Measurements from ENCODE around the gene CFAP46. TPM values are rescaled to one million over a fixed set of nuclear protein-coding genes. Genes with fewer than 3 reads are reported as not detected.

CFAP46 gene
- total RNA-seq, 1 donor from 2014 or later, result 1.3 TPM

DNA sequence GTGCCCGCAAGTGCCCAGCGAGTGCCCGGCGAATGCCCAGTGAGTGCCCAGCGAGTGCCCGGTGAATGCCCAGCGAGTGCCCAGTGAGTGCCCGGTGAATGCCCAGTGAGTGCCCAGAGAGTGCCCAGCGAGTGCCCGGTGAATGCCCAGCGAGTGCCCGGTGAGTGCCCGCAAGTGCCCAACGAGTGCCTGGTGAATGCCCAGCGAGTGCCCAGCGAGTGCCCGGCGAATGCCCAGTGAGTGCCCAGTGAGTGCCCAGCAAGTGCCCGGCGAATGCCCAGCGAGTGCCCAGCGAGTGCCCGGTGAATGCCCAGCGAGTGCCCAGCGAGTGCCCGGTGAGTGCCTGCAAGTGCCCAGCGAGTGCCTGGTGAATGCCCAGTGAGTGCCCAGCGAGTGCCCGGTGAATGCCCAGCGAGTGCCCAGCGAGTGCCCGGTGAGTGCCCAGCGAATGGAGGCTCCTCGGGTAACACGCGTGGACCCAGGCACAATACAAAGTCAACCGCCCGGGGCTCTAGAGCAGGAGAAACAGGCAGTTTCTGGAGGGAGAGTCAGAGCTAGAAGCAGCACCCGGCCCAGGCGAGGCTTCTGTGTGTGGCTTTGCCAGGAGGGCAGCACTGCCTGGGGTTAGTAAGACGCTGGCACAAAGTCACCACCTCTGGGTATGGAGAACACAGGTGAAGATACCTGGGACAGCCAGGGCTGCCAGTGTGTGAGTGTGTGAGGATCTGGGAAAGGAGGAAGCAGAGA lies 38.2 kb upstream of the CFAP46 start:
- no peak for DNase-seq (ENCODE audit: low read depth)

DNA sequence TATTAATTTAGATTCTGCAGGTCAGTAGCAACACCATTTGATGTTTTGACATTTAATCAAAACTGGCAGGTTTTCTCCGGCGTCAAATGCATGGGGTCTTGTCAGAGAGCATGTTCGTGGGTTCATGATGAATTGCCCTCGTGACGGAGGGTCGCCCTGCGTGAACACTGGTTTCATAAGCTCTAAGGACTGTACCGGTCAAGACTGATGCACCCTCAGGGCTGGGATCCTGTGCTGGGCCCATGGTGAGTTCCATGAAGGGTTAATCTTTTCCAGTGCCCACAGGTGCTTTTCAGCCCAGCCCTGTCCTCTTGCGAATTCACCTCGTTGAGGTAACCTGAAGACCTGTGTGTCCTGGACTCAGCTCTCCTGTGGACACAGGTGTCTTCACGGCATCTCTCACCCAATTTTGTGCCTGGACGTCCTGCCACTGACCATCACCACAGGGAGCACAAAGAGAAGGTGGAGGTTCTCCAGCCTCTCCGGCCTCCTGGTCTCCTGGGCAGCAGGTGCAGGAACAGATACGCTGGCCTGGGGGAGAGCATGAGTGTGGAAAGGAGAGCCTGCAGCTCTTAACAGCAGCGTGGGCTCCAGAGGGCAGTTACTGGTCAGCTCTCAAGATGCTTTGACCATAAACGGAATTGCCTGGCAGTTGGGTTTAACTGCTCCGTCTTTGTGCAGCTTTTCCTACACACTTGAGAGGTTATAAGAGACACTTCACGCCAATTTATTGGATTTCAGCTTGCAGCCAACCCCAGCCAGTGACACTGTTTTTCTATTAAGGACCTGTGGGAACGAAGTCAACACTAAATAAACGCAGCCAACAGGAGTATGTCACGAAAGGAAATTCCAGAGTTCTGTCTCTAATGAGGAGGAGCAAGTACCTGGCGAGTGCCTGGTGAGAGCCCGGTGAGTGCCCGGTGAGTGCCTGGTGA lies 37.4 kb upstream of the CFAP46 start:
- Histone ChIP-seq H3K4me1 (ENCODE audit: insufficient read depth, low read length) (no peaks in the 10 kb centered on the region), H4K20me1 (ENCODE audit: insufficient read depth, low read length) (no peaks in the 10 kb centered on the region), H3K9ac (ENCODE audit: low read length) (no peak overlapping the region), H3K4me2 (ENCODE audit: low read length) (no peak overlapping the region), H3K27ac (ENCODE audit: low read depth, low read length) (no peak overlapping the region), H3K9me3 (ENCODE audit: insufficient read depth, low read depth, low read length) (no peaks in the 10 kb centered on the region), H3K4me3 (ENCODE audit: insufficient read depth, low read depth, low read length) (no peak overlapping the region), H2AFZ (ENCODE audit: low read depth, low read length) (no peak overlapping the region), H3K27me3 (ENCODE audit: insufficient read depth, low read length) (peaks cover 2% of the 10 kb centered on the region), H3K36me3 (ENCODE audit: insufficient read depth, low read length) (no peaks in the 10 kb centered on the region), H3K79me2 (ENCODE audit: insufficient read depth, low read length) (no peaks in the 10 kb centered on the region)
- no peaks in the 10 kb centered on the region for H3K36me3 Mint-ChIP-seq (ENCODE audit: low read depth, unreplicated experiment)
- TF ChIP-seq, protein P1, sequence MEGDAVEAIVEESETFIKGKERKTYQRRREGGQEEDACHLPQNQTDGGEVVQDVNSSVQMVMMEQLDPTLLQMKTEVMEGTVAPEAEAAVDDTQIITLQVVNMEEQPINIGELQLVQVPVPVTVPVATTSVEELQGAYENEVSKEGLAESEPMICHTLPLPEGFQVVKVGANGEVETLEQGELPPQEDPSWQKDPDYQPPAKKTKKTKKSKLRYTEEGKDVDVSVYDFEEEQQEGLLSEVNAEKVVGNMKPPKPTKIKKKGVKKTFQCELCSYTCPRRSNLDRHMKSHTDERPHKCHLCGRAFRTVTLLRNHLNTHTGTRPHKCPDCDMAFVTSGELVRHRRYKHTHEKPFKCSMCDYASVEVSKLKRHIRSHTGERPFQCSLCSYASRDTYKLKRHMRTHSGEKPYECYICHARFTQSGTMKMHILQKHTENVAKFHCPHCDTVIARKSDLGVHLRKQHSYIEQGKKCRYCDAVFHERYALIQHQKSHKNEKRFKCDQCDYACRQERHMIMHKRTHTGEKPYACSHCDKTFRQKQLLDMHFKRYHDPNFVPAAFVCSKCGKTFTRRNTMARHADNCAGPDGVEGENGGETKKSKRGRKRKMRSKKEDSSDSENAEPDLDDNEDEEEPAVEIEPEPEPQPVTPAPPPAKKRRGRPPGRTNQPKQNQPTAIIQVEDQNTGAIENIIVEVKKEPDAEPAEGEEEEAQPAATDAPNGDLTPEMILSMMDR (IDR thresholded peaks at IDR 0.05; ENCODE audit: insufficient read depth, low read depth, low read length), result no peak
- TF ChIP-seq EZH2 (IDR thresholded peaks at IDR 0.05; ENCODE audit: insufficient read depth, low read length), result no peak
- no peak for FAIRE-seq
- DNase-seq (ENCODE audit: low read depth), result no peak
- no peaks in the 10 kb centered on the region for H3K4me1 Mint-ChIP-seq (ENCODE audit: low read depth, unreplicated experiment)
- H3K9me3 Mint-ChIP-seq (ENCODE audit: unreplicated experiment), result no peaks in the 10 kb centered on the region
- H3K27me3 Mint-ChIP-seq (ENCODE audit: low read depth, unreplicated experiment), result peaks cover 77% of the 10 kb centered on the region
- H3K4me3 Mint-ChIP-seq (ENCODE audit: unreplicated experiment), result no peak overlapping the region
- no peak overlapping the region for H3K27ac Mint-ChIP-seq (ENCODE audit: unreplicated experiment)

More for the DNA sequence above, 38.2 kb upstream of the CFAP46 start:
- Histone ChIP-seq H3K9ac (ENCODE audit: low read length) (no peak overlapping the region), H3K27ac (ENCODE audit: low read depth, low read length) (no peak overlapping the region), H3K4me2 (ENCODE audit: low read length) (no peak overlapping the region), H3K27me3 (ENCODE audit: insufficient read depth, low read length) (peaks cover 2% of the 10 kb centered on the region), H3K4me3 (ENCODE audit: insufficient read depth, low read depth, low read length) (no peak overlapping the region), H2AFZ (ENCODE audit: low read depth, low read length) (no peak overlapping the region), H3K4me1 (ENCODE audit: insufficient read depth, low read length) (no peaks in the 10 kb centered on the region), H3K36me3 (ENCODE audit: insufficient read depth, low read length) (no peaks in the 10 kb centered on the region), H4K20me1 (ENCODE audit: insufficient read depth, low read length) (no peaks in the 10 kb centered on the region), H3K79me2 (ENCODE audit: insufficient read depth, low read length) (no peaks in the 10 kb centered on the region), H3K9me3 (ENCODE audit: insufficient read depth, low read depth, low read length) (no peaks in the 10 kb centered on the region)
- Mint-ChIP-seq H3K4me3 (ENCODE audit: unreplicated experiment) (no peak overlapping the region), H3K27me3 (ENCODE audit: low read depth, unreplicated experiment) (peaks cover 73% of the 10 kb centered on the region), H3K9me3 (ENCODE audit: unreplicated experiment) (no peaks in the 10 kb centered on the region), H3K36me3 (ENCODE audit: low read depth, unreplicated experiment) (no peaks in the 10 kb centered on the region), H3K4me1 (ENCODE audit: low read depth, unreplicated experiment) (no peaks in the 10 kb centered on the region), H3K27ac (ENCODE audit: unreplicated experiment) (no peak overlapping the region)
- FAIRE-seq, result no peak
- no peak for TF ChIP-seq EZH2 (IDR thresholded peaks at IDR 0.05; ENCODE audit: insufficient read depth, low read length)

DNA sequence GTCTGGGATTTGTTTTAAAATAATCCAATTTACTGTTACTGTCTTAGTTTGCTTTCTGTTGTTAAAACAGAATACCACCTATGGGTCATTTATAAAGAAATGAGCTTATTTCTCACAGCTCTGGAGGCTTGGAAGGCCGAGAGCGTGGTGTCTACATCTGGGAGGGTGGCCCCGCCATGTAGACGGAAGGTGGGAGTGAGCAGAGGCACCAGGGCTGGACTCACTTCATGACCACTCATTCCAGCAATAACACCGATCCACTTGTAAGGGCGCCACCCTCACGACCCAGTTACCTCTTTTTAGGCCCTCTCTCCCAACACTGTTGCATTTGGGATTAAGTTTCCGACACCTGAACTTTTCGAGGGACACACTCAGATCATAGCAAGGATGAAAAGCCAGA lies 36.2 kb upstream of the CFAP46 start:
- no peaks in the 10 kb centered on the region for H3K9me3 Mint-ChIP-seq (ENCODE audit: unreplicated experiment)
- TF ChIP-seq, protein P1 (IDR thresholded peaks at IDR 0.05; ENCODE audit: insufficient read depth, low read depth, low read length), result no peak
- no peak for TF ChIP-seq EZH2 (IDR thresholded peaks at IDR 0.05; ENCODE audit: insufficient read depth, low read length)
- Histone ChIP-seq H3K9ac (ENCODE audit: low read length) (no peak overlapping the region), H3K4me3 (ENCODE audit: insufficient read depth, low read depth, low read length) (no peak overlapping the region), H3K4me2 (ENCODE audit: low read length) (no peak overlapping the region), H3K79me2 (ENCODE audit: insufficient read depth, low read length) (no peaks in the 10 kb centered on the region), H3K9me3 (ENCODE audit: insufficient read depth, low read depth, low read length) (no peaks in the 10 kb centered on the region), H2AFZ (ENCODE audit: low read depth, low read length) (no peak overlapping the region), H3K27ac (ENCODE audit: low read depth, low read length) (no peak overlapping the region), H3K27me3 (ENCODE audit: insufficient read depth, low read length) (no peaks in the 10 kb centered on the region), H3K36me3 (ENCODE audit: insufficient read depth, low read length) (no peaks in the 10 kb centered on the region), H4K20me1 (ENCODE audit: insufficient read depth, low read length) (no peaks in the 10 kb centered on the region), H3K4me1 (ENCODE audit: insufficient read depth, low read length) (no peaks in the 10 kb centered on the region)
- no peak overlapping the region for H3K27ac Mint-ChIP-seq (ENCODE audit: unreplicated experiment)
- no peaks in the 10 kb centered on the region for H3K36me3 Mint-ChIP-seq (ENCODE audit: low read depth, unreplicated experiment)
- peaks cover 70% of the 10 kb centered on the region for H3K27me3 Mint-ChIP-seq (ENCODE audit: low read depth, unreplicated experiment)
- no peak for FAIRE-seq
- no peak overlapping the region for H3K4me3 Mint-ChIP-seq (ENCODE audit: unreplicated experiment)
- DNase-seq (ENCODE audit: low read depth), result no peak
- no peaks in the 10 kb centered on the region for H3K4me1 Mint-ChIP-seq (ENCODE audit: low read depth, unreplicated experiment)

All from astrocyte (in vitro differentiated cells and primary cell).